ENCODE results near the gene GPR17. TPM values are rescaled to one million over a fixed set of nuclear protein-coding genes. Genes with fewer than 3 reads are reported as not detected.

GPR17 gene
- total and polyA plus RNA-seq, 2 experiments from 2014 or later: not detected

GRCh38 chr2:127641846-127642507, 4.0 kb upstream of the GPR17 start:
- DNase-seq (ENCODE audit: low spot score): no peak
- H3K4me1 Mint-ChIP-seq: peaks cover 9% of the 10 kb centered on the region; the same call in 2 of the 3 replicates

More at GRCh38 chr2:127641846-127642507, 4.0 kb upstream of the GPR17 start:
- no peak for ATAC-seq
- TF ChIP-seq NANOG (IDR thresholded peaks at IDR 0.05; ENCODE audit: borderline replicate concordance) (no peak), EZH2 (IDR thresholded peaks at IDR 0.05; ENCODE audit: low read depth, unreplicated experiment) (no peak), STAT1 (IDR thresholded peaks at IDR 0.05; ENCODE audit: unreplicated experiment) (no peak), ETS1 (IDR thresholded peaks at IDR 0.05) (no peak), REST (IDR thresholded peaks at IDR 0.05; ENCODE audit: unreplicated experiment) (no peak), EZH2phosphoT487 (IDR thresholded peaks at IDR 0.05; ENCODE audit: unreplicated experiment) (no peak), ZNF331 (CRISPR knock-in tag; IDR thresholded peaks at IDR 0.05; ENCODE audit: low read depth) (no peak), ZNF114 (CRISPR knock-in tag; IDR thresholded peaks at IDR 0.05) (no peak), CTCF (conservative IDR thresholded peaks at IDR 0.05; ENCODE audit: low read depth in 2 of 2) (no peak), ZNF462 (CRISPR knock-in tag; IDR thresholded peaks at IDR 0.05) (no peak), CREB1 (CRISPR knock-in tag; IDR thresholded peaks at IDR 0.05; ENCODE audit: low read depth) (no peak), POLR2AphosphoS5 (IDR thresholded peaks at IDR 0.05; ENCODE audit: low read depth) (no peak)
- Histone ChIP-seq H3K36me3 (ENCODE audit: insufficient read depth) (no peaks in the 10 kb centered on the region), H3K27ac (ENCODE audit: low read depth) (no peak overlapping the region), H3F3A (replicated peaks; ENCODE audit: low read depth) (no peaks in the 10 kb centered on the region), H4K20me1 (replicated peaks; ENCODE audit: insufficient read depth) (no peaks in the 10 kb centered on the region), H3K4me1 (ENCODE audit: insufficient read depth) (peaks cover 10% of the 10 kb centered on the region; the same call in 1 of the 2 replicates), H3K27me3 (ENCODE audit: insufficient read depth) (no peaks in the 10 kb centered on the region), H3K9me2 (ENCODE audit: insufficient read depth) (no peaks in the 10 kb centered on the region), H3K4me3 (no peak overlapping the region), H3K79me2 (replicated peaks; ENCODE audit: insufficient read depth) (no peaks in the 10 kb centered on the region), H2AFZ (no peak overlapping the region), H3K4me2 (no peak overlapping the region)
- Mint-ChIP-seq H3K4me3 (no peak overlapping the region), H3K27ac (no peak overlapping the region), H3K36me3 (ENCODE audit: low read depth) (no peaks in the 10 kb centered on the region), H3K9me3 (no peaks in the 10 kb centered on the region), H3K27me3 (ENCODE audit: insufficient read depth, low read depth, poor library complexity) (peaks cover 3% of the 10 kb centered on the region)

Data from GM23338 (cell line).